K562 (cell line): ENCODE data around the gene KANK2.

ENCODE experiments used
- BHLHE40 ChIP-seq: IDR thresholded peaks from 2 replicates; pipeline ENCODE4 v1.6.1; 2011; ENCODE audit warnings: low read length, improper control_type of control experiment
- CEBPB ChIP-seq: fragments of 450-650 bp; IDR thresholded peaks from 2 replicates; pipeline ENCODE4 v1.6.1; 2016; ENCODE audit warnings: missing genetic modification characterization, missing compliant biosample characterization
- CHD2 ChIP-seq: IDR thresholded peaks from 2 replicates; pipeline ENCODE4 v1.6.1; 2011; ENCODE audit warnings: low read depth, low read length
- ETV6 ChIP-seq, 3 experiments: fragments of 150-350 bp in 1 of 3; sonication (generic) in 1 of 3; formaldehyde crosslinking in 1 of 3; IDR thresholded peaks; 2 replicates each; pipeline versions ENCODE4 v1.6.1 to v1.8.0; 2014 to 2022; ENCODE audit warnings: borderline replicate concordance in 2 of 3, low read depth in 2 of 3, antibody characterized with exemption in 1 of 3, low read length in 1 of 3, mild to moderate bottlenecking in 1 of 3, missing genetic modification reagents in 1 of 3
- IFI16 ChIP-seq: fragments of 250-450 bp; sonication (Bioruptor Pico); IDR thresholded peaks from 2 replicates; pipeline ENCODE4 v2.1.2; 2022; ENCODE audit warnings: mild to moderate bottlenecking, inconsistent platforms
- MNT ChIP-seq, 2 experiments: fragments of 450-650 bp; conservative IDR thresholded peaks; 2 replicates each; pipeline ENCODE4 v1.6.1; 2017; ENCODE audit warnings: mild to moderate bottlenecking in 2 of 2, moderate library complexity in 2 of 2
- POLR2AphosphoS5 ChIP-seq: IDR thresholded peaks from 2 replicates; pipeline ENCODE4 v1.6.1; 2011; ENCODE audit warnings: mild to moderate bottlenecking, low read depth, low read length, moderate library complexity; ENCODE audit not compliant: control insufficient read depth, insufficient read depth
- PRDM10 ChIP-seq: fragments of 450-650 bp; IDR thresholded peaks from 2 replicates; pipeline ENCODE4 v1.6.1; 2018; ENCODE audit not compliant: partially characterized antibody
- RAD21 ChIP-seq, 2 experiments: fragments of 250-450 bp in 1 of 2; fragments of 450-650 bp in 1 of 2; sonication (Bioruptor Pico) in 1 of 2; formaldehyde crosslinking in 1 of 2; IDR thresholded peaks in 1 of 2; conservative IDR thresholded peaks in 1 of 2; 2 replicates each; pipeline versions ENCODE4 v1.4.0 to v1.8.0; 2020 to 2022; ENCODE audit warnings: mild to moderate bottlenecking in 2 of 2, moderate library complexity in 1 of 2
- SIRT6 ChIP-seq: IDR thresholded peaks from one replicate; pipeline ENCODE4 v1.6.1; 2012; ENCODE audit warnings: low read depth, mild to moderate bottlenecking, control low read depth, inconsistent platforms, low read length, moderate library complexity
- SREBF2 ChIP-seq: sonication (generic); formaldehyde crosslinking; IDR thresholded peaks from 2 replicates; pipeline ENCODE4 v1.4.0; 2020; ENCODE audit warnings: mild to moderate bottlenecking, missing genetic modification reagents
- TFAM ChIP-seq: fragments of 250-450 bp; sonication (Bioruptor Pico); conservative IDR thresholded peaks from 2 replicates; pipeline ENCODE4 v1.5.0; 2021; ENCODE audit warnings: mild to moderate bottlenecking, moderate library complexity
- ZFX ChIP-seq: sonication (generic); formaldehyde crosslinking; IDR thresholded peaks from 2 replicates; pipeline ENCODE4 v1.8.0; 2022; ENCODE audit warnings: mild to moderate bottlenecking, missing genetic modification reagents, moderate library complexity
- ZNF316 ChIP-seq: fragments of 450-650 bp; IDR thresholded peaks from 2 replicates; pipeline ENCODE4 v1.6.1; 2016

- TF ChIP-seq MNT (conservative IDR thresholded peaks at IDR 0.05) (no peak), ETV6 (IDR thresholded peaks at IDR 0.05; ENCODE audit: borderline replicate concordance in 1 of 2, low read depth in 2 of 2, low read length in 1 of 2) (no peak), ETV6 (CRISPR knock-in tag; IDR thresholded peaks at IDR 0.05; ENCODE audit: borderline replicate concordance) (no peak), ZFX (CRISPR knock-in tag) (no peak), RAD21 (CRISPR knock-in tag; conservative IDR thresholded peaks at IDR 0.05 in 1 of 2, IDR thresholded peaks at IDR 0.05 in 1 of 2) (no peak), ZNF316 (no peak), PRDM10 (no peak), SIRT6 (no peak), SREBF2 (no peak), CEBPB (tag) (no peak), IFI16 (CRISPR knock-in tag) (no peak), TFAM (CRISPR knock-in tag) (no peak), CHD2 (no peak), POLR2AphosphoS5 (no peak), BHLHE40 (no peak)
These were observed 42.1 kb upstream of the KANK2 start, which contains the start of gene ANGPTL8 for GRCh38 chr19:11239377-11240000.
